Endothelial cell of umbilical vein (primary cell): ENCODE data around the gene FREM1. TPM values are rescaled to one million over a fixed set of nuclear protein-coding genes. Genes with fewer than 3 reads are reported as not detected.

Source experiments
- BruUV-seq: library from RNA; stranded (reverse); fragments of 400-500 nt; replicated peaks from 2 replicates; lab custom pipeline; 2021; lab: Mats Ljungman, UMichigan
- CTCF ChIA-PET: fragments of 300-600, 350-600 bp; sonication (Branson Sonifier 250); formaldehyde crosslinking; loops from one replicate; lab custom pipeline; 2021; ENCODE audit warnings: antibody characterized with exemption, inconsistent platforms; lab: Charles Lee
- POLR2A ChIA-PET: fragments of 300-600, 350-600 bp; sonication (Branson Sonifier 250); formaldehyde crosslinking; loops from one replicate; lab custom pipeline; 2021; ENCODE audit warnings: antibody characterized with exemption, inconsistent platforms; lab: Charles Lee
- DNase-seq: peaks from one replicate; pipeline ENCODE4 v3.0.0-alpha.2; 2011; ENCODE audit warnings: low read depth, low spot score
- FAIRE-seq: peaks from 2 replicates; lab custom pipeline; 2011; peaks lifted over from hg19 to GRCh38; lab: Jason Lieb, UNC
- H2AFZ ChIP-seq: 2 replicates; pipeline ENCODE4 v1.6.0; 2012; ENCODE audit warnings: low read depth, low read length, control low read depth, inconsistent platforms
- H3K27ac ChIP-seq: 2 replicates; pipeline ENCODE4 v1.5.1; 2011; ENCODE audit warnings: low read depth, mild to moderate bottlenecking, control low read depth, low read length, moderate library complexity; ENCODE audit not compliant: insufficient read depth
- H3K27me3 ChIP-seq, 2 experiments: 2 replicates each; pipeline versions ENCODE4 v1.6.0 to v1.6.1; 2011; ENCODE audit warnings: low read length in 2 of 2, mixed read lengths in 1 of 2; ENCODE audit not compliant: control insufficient read depth in 2 of 2, insufficient read depth in 2 of 2
- H3K36me3 ChIP-seq, 2 experiments: 2 replicates in 1 of 2; 3 replicates in 1 of 2; pipeline ENCODE4 v1.5.1; 2011; ENCODE audit warnings: low read length in 2 of 2, mild to moderate bottlenecking in 1 of 2, moderate library complexity in 1 of 2; ENCODE audit not compliant: control insufficient read depth in 2 of 2, insufficient read depth in 2 of 2; ENCODE audit errors: extremely low read depth in 1 of 2
- H3K4me1 ChIP-seq: 3 replicates; pipeline ENCODE4 v1.5.1; 2011; ENCODE audit warnings: mild to moderate bottlenecking, low read length; ENCODE audit not compliant: control insufficient read depth, insufficient read depth; ENCODE audit errors: extremely low read depth
- H3K4me2 ChIP-seq: 2 replicates; pipeline ENCODE4 v1.6.1; 2011; ENCODE audit warnings: low read length, control low read depth, mixed read lengths; ENCODE audit not compliant: insufficient read depth
- H3K4me3 ChIP-seq, 3 experiments: fragments of 200-600 bp in 1 of 3; sonication (generic), shearing (Covaris generic) in 1 of 3; replicated peaks in 1 of 3; 2 replicates each; pipeline ENCODE4 v1.5.1; 2011 to 2016; ENCODE audit warnings: control low read depth in 3 of 3, low read length in 3 of 3, mild to moderate bottlenecking in 2 of 3, inconsistent platforms in 1 of 3, low read depth in 1 of 3, moderate library complexity in 1 of 3; ENCODE audit not compliant: insufficient read depth in 1 of 3
- H3K79me2 ChIP-seq: 2 replicates; pipeline ENCODE4 v1.6.0; 2012; ENCODE audit warnings: low read length, inconsistent platforms; ENCODE audit not compliant: control insufficient read depth, insufficient read depth
- H3K9ac ChIP-seq: replicated peaks from 2 replicates; pipeline ENCODE3; 2011; ENCODE audit warnings: low read length, control low read depth; ENCODE audit not compliant: insufficient read depth; ENCODE audit errors: extremely low read depth
- H3K9me1 ChIP-seq: replicated peaks from 3 replicates; pipeline ENCODE4 v1.6.0; 2011; ENCODE audit warnings: mild to moderate bottlenecking, low read length; ENCODE audit not compliant: control insufficient read depth, insufficient read depth; ENCODE audit errors: extremely low read depth
- H3K9me3 ChIP-seq: replicated peaks from 2 replicates; pipeline ENCODE4 v1.5.1; 2012; ENCODE audit warnings: low read length, inconsistent platforms; ENCODE audit not compliant: control insufficient read depth, insufficient read depth
- H4K20me1 ChIP-seq: replicated peaks from 2 replicates; pipeline ENCODE3; 2011; ENCODE audit warnings: mild to moderate bottlenecking, low read length; ENCODE audit not compliant: control insufficient read depth, insufficient read depth; ENCODE audit errors: extremely low read depth
- CTCF ChIP-seq, 2 donors: IDR thresholded peaks; 1 replicate in 1 of 2; 2 replicates in 1 of 2; pipeline ENCODE4 v1.5.1; 2011; ENCODE audit warnings: low read length in 2 of 2, mild to moderate bottlenecking in 2 of 2, moderate library complexity in 2 of 2, control low read depth in 1 of 2, inconsistent platforms in 1 of 2, low read depth in 1 of 2; ENCODE audit not compliant: insufficient read depth in 1 of 2; ENCODE audit errors: extremely low read depth in 1 of 2
- GATA2 ChIP-seq: IDR thresholded peaks from 2 replicates; pipeline ENCODE4 v1.7.0; 2011; ENCODE audit warnings: low read depth, mild to moderate bottlenecking, moderate library complexity, mixed read lengths, low read length; ENCODE audit not compliant: insufficient read length, insufficient read depth
- JUN ChIP-seq: IDR thresholded peaks from 2 replicates; pipeline ENCODE4 v1.6.1; 2011; ENCODE audit warnings: borderline replicate concordance, low read depth; ENCODE audit not compliant: insufficient read length, insufficient read depth
- MYC ChIP-seq: IDR thresholded peaks from one replicate; pipeline ENCODE4 v1.6.1; 2011; ENCODE audit warnings: mild to moderate bottlenecking, low read depth, low read length
- POLR2A ChIP-seq: IDR thresholded peaks from 2 replicates; pipeline ENCODE4 v1.6.1; 2012; ENCODE audit warnings: low read depth, mild to moderate bottlenecking, control low read depth, low read length
- dilution Hi-C: fragments of 300-500 bp; cut with MboI; formaldehyde crosslinking; loops from one replicate; pipeline ENCODE4 v1.15.0; 2019; ENCODE audit warnings: low sequenced_read_pairs; ENCODE audit not compliant: extremely low pct_ligation_motif_present
- intact Hi-C: fragments of 100-400 bp; cut with micrococcal nuclease; formaldehyde crosslinking; loops from one replicate; pipeline ENCODE4 v1.10.0; 2022
- polyA plus RNA-seq, 4 experiments: library from polyadenylated mRNA; depleted of rRNA in 3 of 4; stranded (reverse) in 3 of 4; unstranded in 1 of 4; fragments of >200 nt; gene quantifications; 2 replicates each; pipeline versions ENCODE4 v1.2.1 to v1.2.3, GENCODE V29; 2011 to 2012; ENCODE audit warnings: missing spikeins in 1 of 4
- total RNA-seq: library from RNA; stranded (reverse); gene quantifications from 2 replicates; pipeline ENCODE4 v1.2.3, GENCODE V29; 2021

FREM1 gene
- total and polyA plus RNA-seq, 2 donors (not counting 3 experiments of a cell fraction or from before 2014, with no cell fraction given) = 0.10 to 0.29 TPM

DNA sequence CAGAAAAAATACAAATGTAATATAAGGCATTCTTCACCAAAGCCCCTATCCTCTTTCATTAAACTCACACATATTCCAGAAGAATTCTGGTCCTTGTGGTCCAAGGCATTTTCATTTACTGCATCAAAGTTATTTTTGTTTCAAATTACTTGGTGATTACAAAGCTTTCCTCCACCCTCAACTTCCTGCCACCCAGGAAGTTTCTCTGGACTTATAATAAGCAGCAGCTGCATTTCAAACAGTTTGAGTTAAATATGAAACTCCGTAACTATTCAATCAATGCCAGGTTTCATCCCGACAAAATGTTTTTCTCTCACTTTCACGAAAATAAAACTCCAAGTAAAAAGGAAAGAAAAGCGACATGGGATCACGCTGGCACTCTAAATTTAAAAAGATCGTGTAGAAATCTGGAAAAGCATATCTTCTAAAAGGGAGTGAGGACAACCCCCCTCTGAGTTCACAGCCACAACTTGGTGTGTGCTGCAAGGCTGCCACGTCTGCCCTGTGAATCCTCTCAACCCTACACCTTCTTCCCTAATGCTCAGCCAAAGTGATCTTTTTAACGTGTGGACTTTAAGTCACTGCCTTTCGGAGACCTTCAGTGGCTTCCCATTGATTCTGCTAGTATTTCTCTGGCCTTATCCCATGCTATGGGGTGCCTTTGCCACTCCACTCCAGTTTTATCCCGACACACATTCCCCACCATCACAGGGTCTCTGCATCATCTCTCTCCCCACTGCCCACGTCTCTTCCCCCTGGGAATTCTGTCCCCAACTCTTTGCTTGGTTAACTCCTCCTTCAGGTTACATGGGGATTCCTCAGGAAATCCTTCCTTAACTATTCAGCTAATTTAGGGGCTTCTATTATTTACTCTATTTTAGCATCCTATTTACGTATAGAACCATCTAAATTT, 96.6 kb downstream of the FREM1 start:
- Histone ChIP-seq H3K79me2 (no peaks in the 10 kb centered on the region), H4K20me1 (no peaks in the 10 kb centered on the region), H3K4me2 (no peak overlapping the region), H3K27me3 (peaks cover 8 to 11% of the 10 kb centered on the region in 2 experiments), H2AFZ (no peak overlapping the region), H3K9ac (no peak overlapping the region), H3K27ac (no peak overlapping the region), H3K9me1 (no peaks in the 10 kb centered on the region), H3K4me3 (no peak overlapping the region), H3K4me1 (no peaks in the 10 kb centered on the region), H3K36me3 (no peaks in the 10 kb centered on the region), H3K9me3 (no peaks in the 10 kb centered on the region)
- POLR2A ChIA-PET = no interaction called here
- no TSS peak for BruUV-seq
- intact Hi-C loops (no loop called here), dilution Hi-C loops (no loop called here)
- DNase-seq = no peak
- TF ChIP-seq JUN (no peak), CTCF (IDR thresholded peaks at IDR 0.05; ENCODE audit: extremely low read depth in 1 of 2, insufficient read depth in 1 of 2, low read depth in 1 of 2, low read length in 2 of 2) (no peak), GATA2 (no peak), POLR2A (no peak), MYC (no peak)
- CTCF ChIA-PET = no interaction called here
- no peak for FAIRE-seq
